DLD1 (cell line): ENCODE measurements around the gene TMCC1.
"Not testable (repeated sequence)": the region's sequence is repeated elsewhere in the genome, so short reads cannot be mapped to it uniquely, and the experiment has no call there.

Experiments used
- in situ Hi-C: cut with HindIII; loops from 2 replicates; pipeline ENCODE4 v1.10.0; 2017; ENCODE audit warnings: low sequenced_read_pairs

TMCC1 gene

GRCh38 chr3:129614927-129615363 lies 278.6 kb downstream of the TMCC1 start:
- in situ Hi-C loops, result no loop called here

- in situ Hi-C loops, result no loop called here
These were observed 279.1 kb downstream of the TMCC1 start for GRCh38 chr3:129614435-129614834.

- in situ Hi-C loops, result no loop called here
These were observed 280.2 kb downstream of the TMCC1 start for GRCh38 chr3:129613367-129613740.

GRCh38 chr3:129612534-129613366 lies 280.8 kb downstream of the TMCC1 start:
- in situ Hi-C loops, result no loop called here

DNA sequence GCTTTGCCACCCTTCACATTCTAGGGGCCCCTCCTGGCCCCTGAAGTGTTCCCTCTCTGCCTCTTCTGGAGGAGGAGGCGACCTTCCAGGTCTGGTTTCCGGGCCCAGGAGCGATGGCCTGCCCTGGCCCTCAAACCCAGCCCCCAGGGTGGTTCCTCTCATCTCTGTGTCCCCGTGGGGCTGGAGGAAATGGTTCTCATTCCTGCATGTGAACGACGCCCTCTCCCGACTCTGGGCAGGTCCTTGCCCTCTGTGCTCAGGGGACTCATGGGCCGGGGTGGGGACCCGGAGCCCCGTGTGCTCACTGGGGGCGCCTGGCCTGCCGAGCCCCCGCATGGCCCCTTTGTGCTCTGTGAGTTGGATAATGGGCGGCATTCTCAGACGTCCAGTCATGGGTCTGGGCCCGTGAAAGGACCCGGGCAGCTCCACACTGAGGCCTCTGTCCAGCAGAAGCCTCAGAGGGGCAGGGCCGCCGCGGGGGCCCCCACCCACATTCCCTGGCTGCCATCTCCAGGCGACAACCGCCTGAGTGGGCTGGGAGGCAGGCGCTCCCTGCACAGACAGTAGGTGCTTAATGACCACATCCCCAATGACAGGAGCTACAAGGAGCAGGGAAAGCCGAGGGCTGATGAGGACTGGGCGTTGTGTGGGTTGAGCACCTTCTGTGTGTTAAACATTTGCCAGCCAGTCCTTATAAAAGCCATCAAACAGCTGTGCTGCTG lies 281.5 kb downstream of the TMCC1 start:
- in situ Hi-C loops, result no loop called here

DNA sequence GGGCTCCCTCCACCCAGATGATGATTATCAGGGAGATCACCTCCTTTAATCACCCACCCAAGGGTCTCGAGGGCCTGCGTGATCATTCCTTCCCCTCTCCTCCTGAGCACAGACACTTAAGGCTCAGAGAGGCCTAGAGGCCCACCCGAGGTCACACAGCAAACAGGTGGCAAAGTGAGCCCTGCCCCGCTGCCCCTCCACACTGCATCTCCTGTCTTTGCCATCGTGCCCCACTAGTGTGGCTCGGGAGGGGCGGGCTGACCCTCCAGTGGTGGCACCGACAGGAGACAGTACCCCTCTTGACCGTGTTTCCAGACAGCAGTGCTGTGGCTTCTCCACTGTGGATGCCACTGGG lies 282.1 kb downstream of the TMCC1 start:
- in situ Hi-C loops, result no loop called here

DNA sequence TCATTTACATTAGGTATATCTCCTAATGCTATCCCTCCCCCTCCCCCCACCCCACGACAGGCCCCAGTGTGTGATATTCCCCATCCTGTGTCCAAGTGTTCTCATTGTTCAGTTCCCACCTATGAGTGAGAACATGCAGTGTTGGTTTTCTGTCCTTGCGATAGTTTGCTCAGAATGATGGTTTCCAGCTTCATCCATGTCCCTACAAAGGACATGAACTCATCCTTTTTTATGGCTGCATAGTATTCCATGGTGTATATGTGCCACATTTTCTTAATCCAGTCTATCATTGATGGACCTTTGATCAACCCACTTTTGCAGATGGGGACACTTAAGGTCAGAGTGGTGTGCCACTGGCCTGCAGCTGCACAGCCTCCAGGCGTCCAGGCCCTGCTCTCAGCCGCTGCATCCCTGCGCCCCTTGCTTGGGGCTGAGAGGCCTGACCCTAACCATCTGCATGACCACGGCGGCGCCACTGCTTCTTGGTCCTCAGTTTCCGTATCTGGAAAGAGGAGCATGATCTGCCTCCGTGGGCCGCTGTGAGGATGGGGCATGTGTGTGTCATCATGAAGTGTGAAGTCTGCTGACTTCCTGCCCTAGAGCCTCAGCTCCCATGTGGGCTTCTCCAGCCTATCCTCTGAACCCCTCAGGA lies 282.6 kb downstream of the TMCC1 start:
- in situ Hi-C loops, result not testable (repeated sequence)

DNA sequence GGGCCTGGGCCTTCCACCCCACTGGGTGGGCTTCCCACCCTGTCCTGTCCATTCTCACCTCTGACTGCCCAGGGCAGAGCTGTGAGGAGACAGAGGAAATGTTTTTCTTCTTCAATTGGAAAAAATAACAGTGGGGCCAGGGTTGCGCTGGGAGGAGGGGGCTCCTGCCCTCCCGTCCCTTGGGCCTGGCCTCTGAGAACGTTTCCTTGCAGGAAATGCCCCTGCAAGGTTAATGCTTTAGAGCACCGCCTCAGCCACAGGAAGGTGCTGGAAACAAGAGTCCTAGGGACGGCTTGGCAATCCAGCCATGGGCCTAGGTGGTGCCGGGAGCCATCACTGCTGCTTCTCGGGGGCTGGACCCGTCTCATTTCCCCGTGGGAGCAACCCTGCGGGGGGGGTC lies 283.2 kb downstream of the TMCC1 start:
- in situ Hi-C loops, result no loop called here

- in situ Hi-C loops, result no loop called here
These were observed 283.8 kb downstream of the TMCC1 start for GRCh38 chr3:129609591-129610182.

GRCh38 chr3:129608936-129609590 lies 284.4 kb downstream of the TMCC1 start:
- in situ Hi-C loops, result no loop called here

DNA sequence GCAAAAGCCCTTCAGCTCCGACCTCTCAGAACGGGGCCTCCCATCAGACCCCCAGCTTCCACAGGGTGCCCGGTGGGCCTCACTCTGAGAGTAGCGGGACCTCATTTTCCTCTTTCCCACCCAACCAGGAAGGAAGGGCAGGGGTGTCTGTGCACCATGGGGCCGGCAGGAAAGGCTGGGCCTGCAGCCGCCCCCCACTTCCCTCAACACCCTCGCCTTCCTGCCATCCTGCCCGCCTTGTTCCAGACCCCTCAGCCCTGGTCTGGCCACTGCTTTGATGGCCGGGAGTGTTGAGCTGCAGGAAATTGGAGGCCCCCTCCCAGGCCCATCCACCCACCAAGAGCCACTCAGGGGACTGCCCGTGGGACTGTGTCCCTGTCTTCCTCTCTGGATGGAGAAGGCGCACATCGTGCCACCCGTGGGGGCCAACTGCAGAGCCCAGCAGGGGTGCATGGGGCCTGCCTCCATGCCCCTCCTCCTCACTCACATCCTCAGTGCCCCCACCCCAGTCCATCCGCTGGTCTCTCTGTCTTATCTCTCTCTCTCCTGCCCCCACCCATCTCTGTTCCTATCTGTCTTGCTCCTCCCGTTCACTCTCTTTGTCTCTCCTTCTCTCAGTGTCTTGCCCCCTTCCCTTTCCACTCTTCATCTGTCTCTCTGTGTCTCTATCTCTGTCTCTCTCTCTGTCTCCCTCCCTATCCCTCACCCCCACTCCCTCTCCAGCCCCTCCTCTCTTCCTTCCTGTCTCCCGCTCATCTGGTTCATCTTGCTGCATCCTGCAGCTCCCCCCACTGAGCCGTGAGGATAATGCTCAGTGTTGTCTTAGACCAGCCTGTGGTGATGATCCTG lies 285.2 kb downstream of the TMCC1 start:
- in situ Hi-C loops, result no loop called here

- in situ Hi-C loops, result no loop called here
These were observed 286.0 kb downstream of the TMCC1 start for GRCh38 chr3:129607391-129608068.

GRCh38 chr3:129606636-129607390 lies 286.7 kb downstream of the TMCC1 start, which contains the start of gene PLXND1:
Gene PLXND1, minus strand, starts transcription at chr3:129606676. Its CDS starts 37 bp downstream, at chr3:129606639.
- in situ Hi-C loops, result no loop called here

- in situ Hi-C loops, result no loop called here
These were observed 287.4 kb downstream of the TMCC1 start for GRCh38 chr3:129605922-129606635.

- in situ Hi-C loops, result no loop called here
These were observed 288.1 kb downstream of the TMCC1 start for GRCh38 chr3:129605203-129605921.

DNA sequence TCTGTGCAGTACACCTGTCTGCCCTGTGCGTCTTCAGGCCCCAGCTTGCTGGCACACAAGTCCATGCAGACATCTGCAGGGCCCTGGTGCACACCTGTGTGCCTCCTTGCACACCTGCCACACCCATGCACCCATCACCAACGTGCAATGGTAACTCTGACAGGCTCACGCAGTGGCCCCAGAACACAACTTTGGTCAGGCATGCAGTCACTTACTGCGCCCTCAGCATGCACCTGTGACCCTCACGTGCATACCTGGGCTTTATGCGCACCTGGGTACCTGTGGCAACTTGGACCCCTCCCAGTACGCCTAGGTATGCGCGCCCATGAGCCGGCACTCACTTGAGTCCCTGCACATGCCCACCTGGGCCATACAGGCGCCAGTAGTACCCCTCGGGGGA lies 288.7 kb downstream of the TMCC1 start:
- in situ Hi-C loops, result no loop called here

- in situ Hi-C loops, result no loop called here
These were observed 289.3 kb downstream of the TMCC1 start for GRCh38 chr3:129603991-129604749.
